IgD-negative memory B cell (primary cell): Measurements from ENCODE around the gene ADAMTS16. TPM values are rescaled to one million over a fixed set of nuclear protein-coding genes. Genes with fewer than 3 reads are reported as not detected.

Experiments
- H3K27ac Mint-ChIP-seq, 3 donors: one replicate each; pipeline ENCODE4 v1.8.0; 2020 to 2022; ENCODE audit warnings: mild to moderate bottlenecking in 3 of 3, mixed read lengths in 3 of 3, moderate library complexity in 1 of 3
- H3K27me3 Mint-ChIP-seq: one replicate; pipeline ENCODE4 v1.8.0; 2021; ENCODE audit warnings: mixed read lengths
- H3K36me3 Mint-ChIP-seq: one replicate; pipeline ENCODE4 v1.8.0; 2020; ENCODE audit warnings: mild to moderate bottlenecking, mixed read lengths
- H3K4me1 Mint-ChIP-seq, 3 donors: one replicate each; pipeline ENCODE4 v1.8.0; 2020 to 2022; ENCODE audit warnings: mixed read lengths in 3 of 3, mild to moderate bottlenecking in 1 of 3
- H3K4me3 Mint-ChIP-seq, 4 donors: one replicate each; pipeline ENCODE4 v1.8.0; 2020 to 2022; ENCODE audit warnings: mild to moderate bottlenecking in 4 of 4, mixed read lengths in 4 of 4, moderate library complexity in 3 of 4
- H3K9me3 Mint-ChIP-seq, 3 donors: one replicate each; pipeline ENCODE4 v1.8.0; 2020 to 2021; ENCODE audit warnings: mixed read lengths in 3 of 3, mild to moderate bottlenecking in 1 of 3
- polyA plus RNA-seq: library from polyadenylated mRNA; unstranded; fragments of 300-500 nt; fragmentation: Illumina TruSeq; gene quantifications from one replicate; pipeline ENCODE4 v1.2.3, GENCODE V29; 2021

ADAMTS16 gene
- polyA plus RNA-seq, 1 donor from 2014 or later, result not detected

- H3K4me3 Mint-ChIP-seq, result no peak overlapping the region
- H3K9me3 Mint-ChIP-seq, result peaks cover 0 to 9% (median 4%) of the 10 kb centered on the region in 3 donors
- peak overlapping the region in 1 of 3 donors; percentile 67 for H3K27ac Mint-ChIP-seq
- no peaks in the 10 kb centered on the region for H3K4me1 Mint-ChIP-seq
- no peaks in the 10 kb centered on the region for H3K36me3 Mint-ChIP-seq
- H3K27me3 Mint-ChIP-seq, result peaks cover 2% of the 10 kb centered on the region
Observed at GRCh38 chr5:5290674-5291334, 150.7 kb downstream of the ADAMTS16 start.

DNA sequence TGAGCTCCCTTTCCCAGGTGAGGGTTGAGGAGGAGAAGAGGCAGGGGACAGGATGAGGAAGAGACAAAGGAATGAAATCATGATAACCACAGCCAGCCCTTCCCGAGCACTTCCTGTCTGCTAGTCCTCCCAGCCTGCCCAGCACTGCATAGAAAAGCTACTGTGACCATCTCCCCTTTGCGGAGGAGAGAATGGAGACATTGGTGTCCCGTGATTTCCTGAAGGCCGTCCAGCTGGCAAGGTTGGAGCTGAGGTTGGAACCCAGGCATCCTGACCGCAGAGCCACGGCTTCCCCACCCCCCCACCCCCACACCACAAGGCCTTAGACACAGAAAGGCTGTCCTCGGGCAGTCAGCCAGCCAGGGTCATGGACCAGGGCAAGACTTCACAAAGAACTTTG, 151.2 kb downstream of the ADAMTS16 start:
- Mint-ChIP-seq H3K9me3 (peaks cover 0 to 8% (median 4%) of the 10 kb centered on the region in 3 donors), H3K36me3 (no peaks in the 10 kb centered on the region)

DNA sequence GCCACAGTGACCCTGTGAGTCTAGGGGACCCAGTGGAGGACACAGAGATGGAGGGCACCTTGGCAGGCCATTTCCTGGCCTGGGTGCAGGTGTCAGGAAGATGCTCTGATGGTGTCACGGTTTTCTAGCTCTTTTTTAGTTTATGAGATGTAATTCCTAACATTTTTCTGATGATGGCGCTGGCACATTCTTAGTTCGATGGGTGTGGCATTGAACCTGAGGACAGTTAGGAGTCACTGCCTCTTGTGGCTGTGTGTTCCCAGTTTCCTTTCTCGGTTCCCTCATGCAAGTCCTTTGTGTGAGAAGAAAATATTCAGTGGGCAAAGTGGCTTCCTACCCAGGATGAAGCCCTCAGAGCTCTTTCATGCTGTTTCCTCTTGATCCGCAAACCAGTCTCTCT, 152.9 kb downstream of the ADAMTS16 start:
- H3K9me3 Mint-ChIP-seq, result peaks cover 0 to 8% (median 2%) of the 10 kb centered on the region in 3 donors
- H3K4me3 Mint-ChIP-seq, result no peak overlapping the region
- H3K27me3 Mint-ChIP-seq, result peaks cover 2% of the 10 kb centered on the region
- H3K36me3 Mint-ChIP-seq, result no peaks in the 10 kb centered on the region
- H3K4me1 Mint-ChIP-seq, result no peaks in the 10 kb centered on the region
- H3K27ac Mint-ChIP-seq, result no peak overlapping the region

More for the DNA sequence above, 151.2 kb downstream of the ADAMTS16 start:
- H3K27me3 Mint-ChIP-seq, result peaks cover 2% of the 10 kb centered on the region
- H3K4me1 Mint-ChIP-seq, result no peaks in the 10 kb centered on the region
- peak overlapping the region in 1 of 3 donors; percentile 67 for H3K27ac Mint-ChIP-seq
- H3K4me3 Mint-ChIP-seq, result no peak overlapping the region

DNA sequence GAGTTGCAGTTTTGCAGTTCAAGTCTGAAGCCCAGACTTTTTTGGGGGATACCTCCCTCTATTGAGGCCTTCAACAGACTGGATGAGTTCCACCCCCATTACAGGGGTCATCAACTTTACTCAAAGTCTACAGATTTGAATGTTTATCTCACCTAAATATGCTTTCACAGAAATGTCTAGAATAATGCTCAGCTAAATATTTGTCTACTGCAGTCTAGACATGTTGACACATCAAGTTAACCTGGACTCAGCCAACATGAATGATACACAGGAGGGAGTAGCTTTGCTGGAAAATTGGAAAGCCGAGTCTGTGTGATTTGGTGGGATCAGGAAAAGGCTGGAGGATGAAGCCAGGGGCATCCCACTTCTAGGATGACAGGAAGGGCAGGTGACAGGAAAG, 154.3 kb downstream of the ADAMTS16 start:
- no peaks in the 10 kb centered on the region for H3K4me1 Mint-ChIP-seq
- peaks cover 0 to 8% (median 2%) of the 10 kb centered on the region in 3 donors for H3K9me3 Mint-ChIP-seq
- H3K27ac Mint-ChIP-seq, result no peak overlapping the region
- no peaks in the 10 kb centered on the region for H3K27me3 Mint-ChIP-seq
- no peaks in the 10 kb centered on the region for H3K36me3 Mint-ChIP-seq
- no peak overlapping the region for H3K4me3 Mint-ChIP-seq

GRCh38 chr5:5295351-5295750, 155.2 kb downstream of the ADAMTS16 start:
- Mint-ChIP-seq H3K36me3 (no peaks in the 10 kb centered on the region), H3K27ac (no peak overlapping the region), H3K4me3 (no peak overlapping the region), H3K4me1 (no peaks in the 10 kb centered on the region), H3K9me3 (peaks cover 0 to 8% (median 0%) of the 10 kb centered on the region in 3 donors), H3K27me3 (no peaks in the 10 kb centered on the region)

DNA sequence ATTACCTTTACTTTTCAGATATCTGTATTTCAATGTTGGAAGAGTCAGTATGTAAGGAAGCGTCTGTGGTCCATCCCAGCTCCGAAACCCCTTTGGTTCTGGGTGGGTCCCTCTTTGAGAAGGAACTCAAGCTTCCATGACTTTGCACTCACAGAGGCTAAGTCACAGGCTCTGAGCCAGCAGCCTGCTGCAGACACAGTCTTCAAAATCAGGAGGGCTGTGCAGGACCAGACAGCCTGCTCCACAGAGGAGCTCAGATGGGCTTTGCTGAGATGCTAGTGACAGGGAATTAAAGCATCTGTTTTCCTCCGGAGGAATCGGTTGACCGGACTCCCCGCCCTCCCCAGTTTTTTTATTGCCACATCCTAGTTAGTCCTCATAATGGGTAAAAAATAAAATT, 155.9 kb downstream of the ADAMTS16 start:
- no peak overlapping the region for H3K27ac Mint-ChIP-seq
- no peaks in the 10 kb centered on the region for H3K4me1 Mint-ChIP-seq
- no peaks in the 10 kb centered on the region for H3K36me3 Mint-ChIP-seq
- H3K9me3 Mint-ChIP-seq, result peaks cover 0 to 5% (median 2%) of the 10 kb centered on the region in 3 donors
- no peaks in the 10 kb centered on the region for H3K27me3 Mint-ChIP-seq
- H3K4me3 Mint-ChIP-seq, result no peak overlapping the region

GRCh38 chr5:5297432-5298067, 157.4 kb downstream of the ADAMTS16 start:
- Mint-ChIP-seq H3K9me3 (peaks cover 2 to 11% (median 7%) of the 10 kb centered on the region in 3 donors), H3K4me1 (no peaks in the 10 kb centered on the region), H3K4me3 (no peak overlapping the region), H3K36me3 (peaks cover 2% of the 10 kb centered on the region), H3K27ac (no peak overlapping the region), H3K27me3 (peaks cover 1% of the 10 kb centered on the region)

- no peaks in the 10 kb centered on the region for H3K4me1 Mint-ChIP-seq
- H3K9me3 Mint-ChIP-seq, result peaks cover 2 to 13% (median 7%) of the 10 kb centered on the region in 3 donors
- no peak overlapping the region for H3K4me3 Mint-ChIP-seq
- peaks cover 2% of the 10 kb centered on the region for H3K36me3 Mint-ChIP-seq
- no peak overlapping the region for H3K27ac Mint-ChIP-seq
- peaks cover 1% of the 10 kb centered on the region for H3K27me3 Mint-ChIP-seq
Observed at GRCh38 chr5:5298068-5298633, 158.0 kb downstream of the ADAMTS16 start.

DNA sequence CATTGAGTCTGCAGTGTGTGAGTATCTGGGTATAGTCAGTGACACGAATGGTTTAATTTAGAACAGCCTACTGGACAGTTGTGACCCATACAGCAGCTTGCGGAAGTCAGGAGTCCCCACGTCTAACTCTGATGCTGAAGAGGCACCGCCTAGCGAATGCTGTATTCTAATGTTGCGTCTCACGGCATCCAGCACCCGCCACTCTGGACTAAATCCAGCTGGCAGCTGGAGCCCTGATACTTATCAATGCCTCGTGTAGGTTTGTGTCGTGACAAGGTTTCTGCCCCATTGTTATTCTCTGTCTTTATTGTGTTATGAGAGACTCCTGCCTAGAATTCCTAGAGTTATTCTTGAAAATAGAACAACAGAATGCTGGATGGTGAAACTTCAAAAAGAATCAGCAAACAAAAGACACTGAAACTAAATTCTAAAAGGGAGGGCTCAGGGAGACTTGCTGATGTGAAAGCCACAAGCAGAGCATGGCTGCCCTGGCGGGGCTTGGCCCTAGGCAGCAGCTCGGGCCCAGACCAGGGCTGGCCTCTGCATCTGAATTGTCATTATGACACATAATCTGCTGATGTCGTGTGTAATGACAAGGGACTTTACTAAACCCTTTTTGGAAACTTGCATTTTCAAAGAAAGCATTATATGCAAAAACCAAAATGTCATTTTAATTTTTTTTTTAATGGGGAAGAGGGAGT, 158.9 kb downstream of the ADAMTS16 start:
- Mint-ChIP-seq H3K4me1 (no peaks in the 10 kb centered on the region), H3K27ac (no peak overlapping the region), H3K4me3 (no peak overlapping the region), H3K27me3 (peaks cover 1% of the 10 kb centered on the region), H3K36me3 (peaks cover 2% of the 10 kb centered on the region), H3K9me3 (peaks cover 2 to 13% (median 9%) of the 10 kb centered on the region in 3 donors)

DNA sequence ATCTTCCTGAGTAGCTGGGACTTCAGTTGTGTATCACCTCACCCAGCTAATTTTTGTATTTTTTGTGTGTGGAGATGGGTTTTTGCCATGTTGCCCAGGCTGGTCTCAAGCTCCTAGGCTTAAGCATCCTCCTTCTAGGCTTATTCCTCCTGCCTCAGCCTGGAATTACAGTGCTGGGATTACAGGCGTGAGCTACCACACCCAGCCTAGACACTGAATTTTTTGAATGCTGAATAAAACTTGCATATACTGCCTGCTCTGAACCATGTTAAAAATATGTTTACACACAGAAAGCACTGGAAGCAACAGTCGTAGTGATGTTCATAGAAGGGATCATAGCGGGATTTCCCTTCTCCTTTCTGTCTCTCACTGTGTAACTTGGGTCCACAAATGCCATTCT, 161.0 kb downstream of the ADAMTS16 start:
- Mint-ChIP-seq H3K9me3 (peaks cover 3 to 9% (median 8%) of the 10 kb centered on the region in 3 donors), H3K4me1 (no peaks in the 10 kb centered on the region), H3K27me3 (peaks cover 1% of the 10 kb centered on the region)

GRCh38 chr5:5302201-5302600, 162.1 kb downstream of the ADAMTS16 start:
- Mint-ChIP-seq H3K36me3 (peaks cover 2% of the 10 kb centered on the region), H3K4me3 (no peak overlapping the region), H3K4me1 (no peaks in the 10 kb centered on the region), H3K27ac (no peak overlapping the region), H3K27me3 (peaks cover 1% of the 10 kb centered on the region), H3K9me3 (peaks cover 5 to 9% (median 8%) of the 10 kb centered on the region in 3 donors)

More for the DNA sequence above, 161.0 kb downstream of the ADAMTS16 start:
- peaks cover 2% of the 10 kb centered on the region for H3K36me3 Mint-ChIP-seq
- H3K4me3 Mint-ChIP-seq, result no peak overlapping the region
- no peak overlapping the region for H3K27ac Mint-ChIP-seq

DNA sequence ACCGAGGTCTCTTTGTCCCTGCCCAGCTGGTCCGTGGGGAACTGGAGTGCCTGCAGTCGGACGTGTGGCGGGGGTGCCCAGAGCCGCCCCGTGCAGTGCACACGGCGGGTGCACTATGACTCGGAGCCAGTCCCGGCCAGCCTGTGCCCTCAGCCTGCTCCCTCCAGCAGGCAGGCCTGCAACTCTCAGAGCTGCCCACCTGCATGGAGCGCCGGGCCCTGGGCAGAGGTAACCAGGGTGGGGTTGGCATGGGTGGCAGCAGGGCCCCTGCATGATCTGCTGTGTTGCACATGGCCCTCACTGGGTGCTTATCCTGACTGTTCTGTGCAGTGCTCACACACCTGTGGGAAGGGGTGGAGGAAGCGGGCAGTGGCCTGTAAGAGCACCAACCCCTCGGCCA, 163.1 kb downstream of the ADAMTS16 start:
- peaks cover 1% of the 10 kb centered on the region for H3K27me3 Mint-ChIP-seq
- peaks cover 5 to 9% (median 8%) of the 10 kb centered on the region in 3 donors for H3K9me3 Mint-ChIP-seq
- H3K27ac Mint-ChIP-seq, result no peak overlapping the region
- no peaks in the 10 kb centered on the region for H3K4me1 Mint-ChIP-seq
- no peak overlapping the region for H3K4me3 Mint-ChIP-seq
- peaks cover 2% of the 10 kb centered on the region for H3K36me3 Mint-ChIP-seq

DNA sequence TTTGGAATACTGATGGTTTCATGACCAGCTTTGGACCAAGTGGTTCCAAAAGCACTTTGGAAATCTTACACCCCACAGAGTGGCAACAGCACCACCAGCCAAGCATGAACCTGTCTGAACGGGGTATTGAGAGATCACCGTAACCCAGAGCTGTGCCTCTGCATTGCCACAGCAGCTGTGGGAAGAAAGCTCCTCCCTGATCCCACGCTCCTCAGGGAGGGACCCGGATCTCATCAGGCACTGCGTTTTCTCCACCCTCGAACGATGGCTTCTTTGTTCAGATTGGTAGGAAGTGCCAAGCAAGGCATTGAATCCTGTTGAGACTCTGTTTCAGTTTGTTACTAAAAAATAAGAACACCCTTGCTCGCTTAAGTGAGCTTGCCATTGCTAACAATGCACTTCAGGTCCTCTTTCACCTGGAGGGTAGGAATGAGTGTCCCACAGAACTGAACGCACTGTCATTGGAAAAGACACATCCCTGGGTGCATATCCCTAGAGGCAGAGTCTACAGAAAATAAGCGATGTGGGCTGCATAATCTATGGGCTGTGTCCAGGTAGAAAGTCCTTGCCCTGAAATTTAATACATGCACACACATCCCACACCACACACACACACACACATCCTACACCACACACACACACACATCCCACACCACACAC, 164.4 kb downstream of the ADAMTS16 start:
- Mint-ChIP-seq H3K27ac (no peak overlapping the region), H3K9me3 (peaks cover 5 to 9% (median 8%) of the 10 kb centered on the region in 3 donors), H3K36me3 (peaks cover 2% of the 10 kb centered on the region), H3K4me3 (no peak overlapping the region), H3K27me3 (peaks cover 1% of the 10 kb centered on the region), H3K4me1 (no peaks in the 10 kb centered on the region)

DNA sequence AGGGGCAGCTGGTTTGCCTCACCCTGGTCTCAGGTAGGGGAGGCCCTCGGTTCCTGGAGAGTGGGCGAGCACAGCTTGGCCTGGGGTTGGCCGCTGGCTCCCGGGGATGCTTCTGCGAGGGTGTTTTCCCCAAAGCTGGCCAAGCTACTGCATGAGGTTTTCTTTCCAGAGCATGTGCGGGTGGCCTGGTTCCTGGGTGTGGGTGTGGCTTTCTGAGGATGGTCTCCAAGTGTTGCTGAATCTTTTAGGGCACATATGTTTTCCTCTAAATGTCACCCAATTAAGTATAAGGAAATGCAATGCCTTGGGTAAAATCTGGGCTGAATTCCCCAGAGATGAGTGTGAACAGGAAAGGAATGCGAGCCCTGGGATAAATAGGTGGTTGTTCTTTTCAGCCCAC, 166.6 kb downstream of the ADAMTS16 start:
- H3K27me3 Mint-ChIP-seq, result no peaks in the 10 kb centered on the region
- H3K4me1 Mint-ChIP-seq, result no peaks in the 10 kb centered on the region
- H3K36me3 Mint-ChIP-seq, result peaks cover 2% of the 10 kb centered on the region
- no peak overlapping the region for H3K4me3 Mint-ChIP-seq
- peaks cover 3 to 8% (median 7%) of the 10 kb centered on the region in 3 donors for H3K9me3 Mint-ChIP-seq
- H3K27ac Mint-ChIP-seq, result no peak overlapping the region

- no peaks in the 10 kb centered on the region for H3K27me3 Mint-ChIP-seq
- peaks cover 0 to 3% (median 1%) of the 10 kb centered on the region in 3 donors for H3K9me3 Mint-ChIP-seq
- no peaks in the 10 kb centered on the region for H3K36me3 Mint-ChIP-seq
- no peak overlapping the region for H3K27ac Mint-ChIP-seq
- no peak overlapping the region for H3K4me3 Mint-ChIP-seq
- H3K4me1 Mint-ChIP-seq, result no peaks in the 10 kb centered on the region
Observed at GRCh38 chr5:5308319-5308718, 168.2 kb downstream of the ADAMTS16 start.
